Ovary (tissue), 9 donors: Measurements from ENCODE around the gene CBLN3. TPM values are rescaled to one million over a fixed set of nuclear protein-coding genes. Genes with fewer than 3 reads are reported as not detected.

Experiments
- DNase-seq, 5 donors: peaks; one replicate each; pipeline ENCODE4 v3.0.0-alpha.2; 2019 to 2020
- H3K27ac ChIP-seq, 2 donors: fragments of 200-600 bp; one replicate each; pipeline versions ENCODE4 v1.5.1 to v1.8.0; 2019 to 2022
- H3K27me3 ChIP-seq: fragments of 200-600 bp; one replicate; pipeline ENCODE4 v1.8.0; 2022
- H3K36me3 ChIP-seq: fragments of 200-600 bp; sonication (generic); one replicate; pipeline ENCODE4 v1.5.1; 2019
- H3K4me1 ChIP-seq: one replicate; pipeline ENCODE4 v1.8.1; 2013; ENCODE audit warnings: mild to moderate bottlenecking, moderate library complexity; ENCODE audit not compliant: insufficient read depth
- H3K4me3 ChIP-seq: fragments of 200-600 bp; sonication (generic); one replicate; pipeline ENCODE4 v1.5.1; 2017
- H3K9me3 ChIP-seq, 2 donors: fragments of 200-600 bp in 1 of 2; sonication (generic) in 1 of 2; one replicate each; pipeline versions ENCODE4 v1.5.1 to v1.8.1; 2013 to 2019; ENCODE audit warnings: mild to moderate bottlenecking in 1 of 2, moderate library complexity in 1 of 2
- CTCF ChIP-seq, 3 donors: fragments of 450-650 bp in 2 of 3; fragments of 200-600 bp in 1 of 3; IDR thresholded peaks; one replicate each; pipeline versions ENCODE4 v1.5.1 to v1.8.0; 2016 to 2022; ENCODE audit warnings: antibody characterized with exemption in 3 of 3, mild to moderate bottlenecking in 1 of 3
- EP300 ChIP-seq: sonication (generic); formaldehyde crosslinking; IDR thresholded peaks from one replicate; pipeline ENCODE4 v1.6.1; 2017; ENCODE audit warnings: antibody characterized with exemption
- POLR2A ChIP-seq: fragments of 450-650 bp; IDR thresholded peaks from one replicate; pipeline ENCODE4 v1.6.1; 2017; ENCODE audit warnings: antibody characterized with exemption, mild to moderate bottlenecking, moderate library complexity
- WGBS, 3 donors: extraction: QIAGEN DNeasy Blood & Tissue Kit in 1 of 3; methylation state at CpG; one replicate each; pipeline versions ENCODE4 v1.1.5 to v1.1.7; 2013 to 2017; 5-methylcytosine and 5-hydroxymethylcytosine counted together
- intact Hi-C, 4 donors: fragments of 100-400 bp; cut with DNase I; formaldehyde crosslinking; loops; one replicate each; pipeline versions ENCODE4 v1.11.0 to v1.15.1; 2022 to 2023
- polyA plus RNA-seq, 2 donors: library from polyadenylated mRNA; stranded (reverse); fragments of 200-250 nt in 1 of 2; fragments of 350-450 nt in 1 of 2; fragmentation: Illumina TruSeq in 1 of 2; extraction: RNeasy Lipid Tissue Mini Kit (QIAGEN cat#74804) in 1 of 2; gene quantifications; one replicate each; pipeline ENCODE4 v1.2.3, GENCODE V29; 2013 to 2014
- total RNA-seq, 7 donors: library from RNA; depleted of rRNA in 2 of 7; stranded (reverse); fragments of >200 nt in 2 of 7; fragmentation: NEBNext Ultra II Directional in 3 of 7; extraction: Animal tissue kit (Norgen Biotek cat#: 25700) in 3 of 7; gene quantifications; one replicate each; pipeline versions ENCODE4 v1.1.0 to v1.2.4, GENCODE V29; 2016 to 2023
- donor health status: DM: no; HTN: no; CAD: no; lungs with moderate emphysema.
- donor health status: DM: no; HTN: no; CAD: no.
- donor health status: Bipolar disorder and iron deficiency.
- donor health status: DM: yes; HTN: yes; CAD: no.
- donor health status: DM: no; HTN: no; CAD: no.
- donor health status: DM: yes; HTN: yes; CAD: no.

The CBLN3 gene
- total and polyA plus RNA-seq, 9 donors = 2.0 to 10.5 (median 5.8) TPM

- Histone ChIP-seq H3K36me3 (no peaks in the 10 kb centered on the region), H3K27ac (peak overlapping the region in 1 of 2 donors; percentile 29), H3K4me3 (no peak overlapping the region), H3K4me1 (peaks cover 13% of the 10 kb centered on the region), H3K27me3 (no peaks in the 10 kb centered on the region), H3K9me3 (no peaks in the 10 kb centered on the region)
- WGBS, 3 donors = 6 to 18% (median 9%) methylated on average over 6 of the region's 6 CpGs
- DNase-seq = peak in 3 of 5 donors; percentile 42 to 51 (median 44)
- intact Hi-C loops = no loop called here
- TF ChIP-seq EP300 = no peak
Observed at GRCh38 chr14:24418492-24418873, 11.0 kb downstream of the CBLN3 start.

GRCh38 chr14:24417832-24418491 is 11.5 kb downstream of the CBLN3 start:
- Histone ChIP-seq H3K9me3 (no peaks in the 10 kb centered on the region), H3K4me3 (no peak overlapping the region), H3K27me3 (no peaks in the 10 kb centered on the region), H3K4me1 (peaks cover 13% of the 10 kb centered on the region), H3K27ac (peak overlapping the region in 1 of 2 donors; percentile 29), H3K36me3 (no peaks in the 10 kb centered on the region)
- WGBS, 3 donors = 34 to 49% (median 41%) methylated on average over 6 of the region's 6 CpGs
- TF ChIP-seq EP300 (no peak), CTCF (IDR thresholded peaks at IDR 0.05) (no peak), POLR2A (no peak)
- peak in 2 of 5 donors; percentile 29 to 47 for DNase-seq
- intact Hi-C loops = no loop called here

GRCh38 chr14:24416932-24417619 is 12.4 kb downstream of the CBLN3 start:
- TF ChIP-seq POLR2A = no peak
- TF ChIP-seq EP300 = no peak
- TF ChIP-seq CTCF (IDR thresholded peaks at IDR 0.05) = no peak
- intact Hi-C loops = no loop called here
- Histone ChIP-seq H3K36me3 (no peaks in the 10 kb centered on the region), H3K9me3 (no peaks in the 10 kb centered on the region), H3K4me3 (no peak overlapping the region), H3K27me3 (no peaks in the 10 kb centered on the region), H3K27ac (peak overlapping the region in 1 of 2 donors; percentile 29), H3K4me1 (peaks cover 13% of the 10 kb centered on the region)
- WGBS, 3 donors = 59 to 70% (median 62%) methylated on average over 16 of the region's 16 CpGs
- DNase-seq = peak in 1 of 5 donors; percentile 33

GRCh38 chr14:24416254-24416931 is 13.1 kb downstream of the CBLN3 start:
- intact Hi-C loops = no loop called here
- H3K36me3 ChIP-seq = no peaks in the 10 kb centered on the region
- TF ChIP-seq POLR2A = no peak
- H3K4me1 ChIP-seq = peaks cover 13% of the 10 kb centered on the region
- no peak overlapping the region for H3K4me3 ChIP-seq
- peak in 2 of 5 donors; percentile 18 to 25 for DNase-seq
- 58 to 68% (median 65%) methylated on average over 19 of the region's 19 CpGs for WGBS, 3 donors
- peak overlapping the region in 1 of 2 donors; percentile 29 for H3K27ac ChIP-seq
- H3K27me3 ChIP-seq = no peaks in the 10 kb centered on the region
- no peaks in the 10 kb centered on the region for H3K9me3 ChIP-seq

GRCh38 chr14:24415421-24416253 is 13.8 kb downstream of the CBLN3 start:
- 81 to 84% (median 84%) methylated on average over 25 of the region's 25 CpGs for WGBS, 3 donors
- intact Hi-C loops = no loop called here
- Histone ChIP-seq H3K4me1 (peaks cover 13% of the 10 kb centered on the region), H3K27me3 (no peaks in the 10 kb centered on the region), H3K27ac (no peak overlapping the region), H3K9me3 (no peaks in the 10 kb centered on the region), H3K4me3 (no peak overlapping the region), H3K36me3 (no peaks in the 10 kb centered on the region)
- TF ChIP-seq POLR2A = no peak
- no peak for TF ChIP-seq CTCF (IDR thresholded peaks at IDR 0.05)
- no peak for TF ChIP-seq EP300
- DNase-seq = peak in 1 of 5 donors; percentile 28
